Fibroblast of the aortic adventitia (primary cell): ENCODE results near the gene USP49. TPM values are rescaled to one million over a fixed set of nuclear protein-coding genes. Genes with fewer than 3 reads are reported as not detected.

Experiments used
- DNase-seq: peaks from one replicate; pipeline ENCODE4 v3.0.0-alpha.2; 2010; ENCODE audit warnings: low read depth
- H3K4me3 ChIP-seq: 2 replicates; pipeline ENCODE4 v1.5.1; 2011; ENCODE audit warnings: low read depth, mild to moderate bottlenecking, control low read depth, low read length, moderate library complexity
- CTCF ChIP-seq: IDR thresholded peaks from 2 replicates; pipeline ENCODE4 v1.5.1; 2011; ENCODE audit warnings: mild to moderate bottlenecking, low read length, control low read depth, inconsistent platforms; ENCODE audit not compliant: insufficient read depth
- total RNA-seq: library from RNA; depleted of rRNA; stranded (reverse); fragments of >200 nt; gene quantifications from 2 replicates; pipeline ENCODE4 v1.2.3, GENCODE V29; 2012; ENCODE audit warnings: low replicate concordance

The USP49 gene
- total RNA-seq, 1 donor = 2.7 TPM

- H3K4me3 ChIP-seq = no peak overlapping the region
- TF ChIP-seq CTCF = no peak
- DNase-seq = no peak
Observed at GRCh38 chr6:41775293-41775882, 119.8 kb downstream of the USP49 start.

GRCh38 chr6:41774841-41775240, 120.3 kb downstream of the USP49 start:
- no peak overlapping the region for H3K4me3 ChIP-seq
- DNase-seq = no peak
- no peak for TF ChIP-seq CTCF

GRCh38 chr6:41771058-41771983, 123.9 kb downstream of the USP49 start:
- no peak for TF ChIP-seq CTCF
- DNase-seq = no peak
- no peak overlapping the region for H3K4me3 ChIP-seq

GRCh38 chr6:41770381-41771057, 124.7 kb downstream of the USP49 start:
- no peak for DNase-seq
- no peak overlapping the region for H3K4me3 ChIP-seq
- TF ChIP-seq CTCF = no peak

- TF ChIP-seq CTCF = no peak
- no peak overlapping the region for H3K4me3 ChIP-seq
- DNase-seq = no peak
Observed at GRCh38 chr6:41769376-41769775, 125.8 kb downstream of the USP49 start.

- no peak overlapping the region for H3K4me3 ChIP-seq
- DNase-seq = no peak
- TF ChIP-seq CTCF = no peak
Observed at GRCh38 chr6:41768545-41769308, 126.4 kb downstream of the USP49 start.
